HG03108 (cell line): ENCODE results near the gene MCTP1.

Experiments used
- ATAC-seq: cut with Tn5 transposase; IDR thresholded peaks from one replicate; pipeline ENCODE4 v1.9.1; 2021; ENCODE audit warnings: moderate library complexity; ENCODE audit not compliant: unreplicated experiment

Gene MCTP1

GRCh38 chr5:94682814-94683520, 601.9 kb downstream of the MCTP1 start:
- no peak for ATAC-seq

- no peak for ATAC-seq
Observed at GRCh38 chr5:94675965-94676618, 608.8 kb downstream of the MCTP1 start.

GRCh38 chr5:94674490-94675382, 610.2 kb downstream of the MCTP1 start:
- no peak for ATAC-seq

- ATAC-seq, result no peak
Observed at GRCh38 chr5:94672746-94673145, 612.1 kb downstream of the MCTP1 start.

GRCh38 chr5:94670726-94671125, 614.2 kb downstream of the MCTP1 start:
- ATAC-seq, result no peak

- no peak for ATAC-seq
Observed at GRCh38 chr5:94667937-94668336, 617.0 kb downstream of the MCTP1 start.

- no peak for ATAC-seq
Observed at GRCh38 chr5:94661086-94661485, 623.8 kb downstream of the MCTP1 start.

GRCh38 chr5:94660506-94660905, 624.4 kb downstream of the MCTP1 start:
- no peak for ATAC-seq

GRCh38 chr5:94658272-94658671, 626.6 kb downstream of the MCTP1 start:
- no peak for ATAC-seq
